Ammon's horn (tissue), 1 donor: ENCODE measurements around the gene NOLC1.
"Not testable (repeated sequence)": the region's sequence is repeated elsewhere in the genome, so short reads cannot be mapped to it uniquely, and the experiment has no call there.

Experiments used
- DNase-seq: peaks from one replicate; pipeline ENCODE4 v3.0.0-alpha.2; 2016; ENCODE audit warnings: low spot score

The NOLC1 gene

GRCh38 chr10:102154466-102155116, 2.4 kb downstream of the NOLC1 start:
- DNase-seq: no peak

- no peak for DNase-seq
Observed at GRCh38 chr10:102157224-102157623, 5.0 kb downstream of the NOLC1 start.

- DNase-seq: no peak
Observed at GRCh38 chr10:102159051-102159597, 6.9 kb downstream of the NOLC1 start.

GRCh38 chr10:102159831-102160230, 7.6 kb downstream of the NOLC1 start:
- no peak for DNase-seq

- no peak for DNase-seq
Observed at GRCh38 chr10:102163342-102163989, 11.3 kb downstream of the NOLC1 start.

GRCh38 chr10:102167861-102168260, 15.7 kb downstream of the NOLC1 start:
- no peak for DNase-seq

- no peak for DNase-seq
Observed at GRCh38 chr10:102170602-102171001, 18.4 kb downstream of the NOLC1 start.

- DNase-seq: no peak
Observed at GRCh38 chr10:102172288-102172687, 20.1 kb downstream of the NOLC1 start.

GRCh38 chr10:102175415-102175814, 23.2 kb downstream of the NOLC1 start:
- no peak for DNase-seq

GRCh38 chr10:102184606-102185005, 32.4 kb downstream of the NOLC1 start:
- DNase-seq: peak; percentile 19

GRCh38 chr10:102185272-102185671, 33.1 kb downstream of the NOLC1 start:
- DNase-seq: no peak

- DNase-seq: no peak
Observed at GRCh38 chr10:102185811-102186527, 33.8 kb downstream of the NOLC1 start.

- DNase-seq: no peak
Observed at GRCh38 chr10:102188298-102188940, 36.2 kb downstream of the NOLC1 start.

GRCh38 chr10:102188941-102189898, 37.0 kb downstream of the NOLC1 start:
- DNase-seq: not testable (repeated sequence)

- DNase-seq: no peak
Observed at GRCh38 chr10:102191956-102192355, 39.8 kb downstream of the NOLC1 start.

- no peak for DNase-seq
Observed at GRCh38 chr10:102195296-102195870, 43.2 kb downstream of the NOLC1 start.

- no peak for DNase-seq
Observed at GRCh38 chr10:102196893-102197292, 44.7 kb downstream of the NOLC1 start.

- no peak for DNase-seq
Observed at GRCh38 chr10:102198027-102198426, 45.8 kb downstream of the NOLC1 start.

GRCh38 chr10:102200751-102201640, 48.8 kb downstream of the NOLC1 start:
- DNase-seq: no peak

GRCh38 chr10:102202386-102202785, 50.2 kb downstream of the NOLC1 start:
- no peak for DNase-seq
